HG03460 (cell line): ENCODE data around the gene CARD11.

Experiments used
- ATAC-seq: cut with Tn5 transposase; IDR thresholded peaks from one replicate; pipeline ENCODE4 v1.9.1; 2021; ENCODE audit not compliant: unreplicated experiment

CARD11 gene

GRCh38 chr7:3043544-3044371 lies at the start of gene CARD11:
TSS of gene CARD11 (minus strand) at chr7:3043867. CDS start at chr7:2958506, 85,361 bp downstream.
- ATAC-seq = peak; percentile 31

GRCh38 chr7:3092468-3092867 lies 48.8 kb upstream of the CARD11 start:
- ATAC-seq = peak; percentile 78

GRCh38 chr7:3091631-3092030 lies 48.0 kb upstream of the CARD11 start:
- ATAC-seq = no peak

DNA sequence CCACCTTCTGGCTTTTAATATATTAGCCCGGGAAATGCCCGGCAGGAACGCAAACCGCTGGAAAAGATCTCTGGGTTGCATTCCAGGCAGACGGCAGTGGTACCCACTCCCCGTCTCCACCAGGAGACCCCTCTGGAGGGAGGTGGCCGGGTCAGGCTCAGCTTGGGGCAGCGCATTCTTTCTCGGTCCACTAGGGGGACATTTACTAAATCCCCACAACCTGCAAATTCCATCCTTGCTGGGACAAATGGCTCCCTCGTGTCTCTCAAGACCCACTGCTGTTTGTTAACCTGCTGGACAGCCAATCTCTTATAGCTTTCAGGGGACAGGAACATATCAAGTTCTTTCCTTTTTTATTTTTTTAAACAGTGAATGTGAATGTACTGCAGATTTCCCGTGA lies 45.8 kb upstream of the CARD11 start:
- ATAC-seq = no peak

GRCh38 chr7:3087243-3087755 lies 43.6 kb upstream of the CARD11 start:
- ATAC-seq = no peak

DNA sequence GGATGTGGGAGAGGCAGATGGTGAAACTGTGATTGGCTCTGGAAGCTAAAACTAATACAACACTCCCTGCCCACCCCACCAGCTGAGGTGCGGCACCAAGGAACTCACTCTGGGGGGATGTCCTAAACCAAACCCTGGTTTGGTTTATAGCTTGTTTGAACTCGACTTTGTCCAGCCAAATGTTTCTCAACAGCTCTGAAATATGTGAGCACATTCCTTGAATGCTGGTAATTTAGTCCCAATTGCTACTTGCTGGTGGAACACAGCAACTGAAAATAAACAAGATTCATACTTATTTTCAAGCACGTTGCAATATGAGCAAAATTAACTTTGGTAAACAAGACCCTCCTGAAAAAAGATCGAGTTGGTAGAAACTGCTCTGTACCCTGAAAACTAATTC lies 39.7 kb upstream of the CARD11 start:
- no peak for ATAC-seq

DNA sequence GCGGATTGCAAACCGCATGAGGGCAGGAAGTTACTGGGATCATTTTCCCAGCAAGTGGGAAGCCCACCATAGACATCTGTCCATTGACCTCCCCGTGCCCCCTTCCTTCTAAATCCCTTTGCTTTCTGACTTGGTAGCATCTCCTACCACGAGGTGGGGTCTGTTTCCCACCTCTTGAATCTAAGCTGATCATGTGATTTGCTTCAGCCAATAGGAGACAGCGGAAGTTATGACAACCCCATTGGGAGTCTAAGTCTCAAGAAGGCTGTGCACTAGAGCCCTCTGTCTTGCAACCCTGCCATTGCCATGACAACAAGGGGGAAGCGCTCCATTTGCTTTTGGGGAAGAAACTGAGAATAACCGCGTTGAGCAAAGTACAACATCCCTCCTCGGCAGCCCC lies 39.2 kb upstream of the CARD11 start:
- no peak for ATAC-seq

- no peak for ATAC-seq
Observed at GRCh38 chr7:3082386-3082785, 38.7 kb upstream of the CARD11 start.

DNA sequence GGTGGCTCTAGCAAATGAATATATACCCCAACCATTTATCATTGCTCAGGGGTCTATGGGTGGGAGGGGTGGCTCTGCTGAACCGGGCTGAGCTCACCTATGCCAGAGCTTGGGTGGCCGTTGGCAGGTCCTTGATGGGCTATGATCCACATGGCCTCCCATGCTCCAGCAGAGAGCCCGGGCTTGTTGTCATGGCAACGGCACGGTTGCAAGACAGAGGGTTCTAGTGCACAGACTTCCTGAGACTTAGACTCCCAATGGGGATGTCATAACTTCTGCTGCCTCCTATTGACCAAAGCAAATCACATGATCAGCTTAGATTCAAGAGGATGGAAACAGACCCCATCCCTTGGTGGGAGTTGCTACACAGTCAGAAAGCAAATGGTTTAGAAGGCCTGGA lies 36.4 kb upstream of the CARD11 start:
- ATAC-seq = no peak

DNA sequence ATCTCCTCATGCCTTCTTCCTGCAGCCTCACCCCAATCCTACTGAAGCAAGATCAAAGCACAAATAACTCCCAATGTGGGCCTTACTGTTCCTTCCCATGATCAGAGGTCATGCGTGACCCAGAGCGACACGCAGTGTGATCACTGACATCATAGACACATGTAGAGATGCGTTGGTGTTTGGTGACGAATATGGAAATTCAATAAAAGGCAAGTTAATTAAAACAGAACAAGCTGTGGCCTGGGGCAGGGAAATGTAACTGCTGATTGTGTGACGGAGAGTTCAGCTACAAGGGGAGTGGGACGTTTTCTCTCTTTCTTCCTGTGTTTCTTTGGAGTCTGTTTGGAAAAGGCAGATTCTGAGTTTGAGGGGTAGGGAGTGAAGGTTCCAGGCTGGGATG lies 34.8 kb upstream of the CARD11 start:
- ATAC-seq = no peak

- ATAC-seq = no peak
Observed at GRCh38 chr7:3076700-3077099, 33.0 kb upstream of the CARD11 start.

- no peak for ATAC-seq
Observed at GRCh38 chr7:3076163-3076562, 32.5 kb upstream of the CARD11 start.

- no peak for ATAC-seq
Observed at GRCh38 chr7:3075441-3075840, 31.8 kb upstream of the CARD11 start.

DNA sequence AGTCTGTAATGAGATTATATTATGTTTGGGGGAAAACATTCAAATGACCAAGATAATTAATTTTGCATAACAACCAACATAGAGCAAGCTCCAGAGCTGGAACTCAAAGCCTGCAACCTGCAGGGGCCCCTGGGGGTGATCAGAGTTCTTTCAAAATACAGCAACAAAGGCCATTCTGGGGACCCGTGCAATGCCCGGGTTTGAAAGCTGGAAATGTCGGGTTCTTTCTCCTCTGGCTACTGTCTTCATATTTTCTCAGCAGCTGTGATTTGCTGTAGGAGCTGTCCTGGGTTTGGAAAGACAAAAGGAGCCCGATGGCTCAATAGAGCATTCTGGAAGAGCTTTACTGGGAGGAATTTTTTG lies 30.8 kb upstream of the CARD11 start:
- no peak for ATAC-seq

DNA sequence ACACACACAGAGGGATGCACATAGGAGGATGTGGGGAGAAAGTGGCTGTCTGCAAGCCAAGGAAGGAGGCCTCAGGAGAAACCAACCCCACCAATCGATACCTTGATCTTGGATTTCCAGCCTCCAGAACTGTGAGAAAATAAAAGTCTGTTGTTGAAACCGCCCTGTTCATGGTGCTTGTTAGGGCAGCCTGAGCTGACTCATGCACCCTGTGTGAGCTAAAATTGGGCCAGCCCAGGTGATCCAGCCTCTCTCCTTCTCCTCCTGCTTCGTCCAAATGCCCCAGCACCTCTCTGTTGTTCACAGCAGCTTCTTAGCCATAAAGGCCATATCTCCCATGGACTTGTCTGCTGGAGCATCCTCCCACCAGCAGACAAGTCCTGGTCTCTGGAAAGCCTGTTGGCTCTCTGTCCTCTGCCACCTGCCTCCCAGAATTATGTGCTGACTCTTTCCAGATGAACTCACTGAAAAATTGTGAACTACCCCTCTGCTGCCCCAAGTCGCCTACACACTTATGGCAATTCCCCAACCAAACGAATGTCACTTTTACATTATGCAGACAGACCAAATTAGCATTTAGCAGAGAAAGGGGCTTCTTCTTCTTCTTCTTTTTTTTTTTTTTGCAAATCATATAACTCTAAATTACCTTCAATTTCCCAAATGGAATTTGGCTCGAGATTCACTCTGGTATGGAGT lies 30.2 kb upstream of the CARD11 start:
- no peak for ATAC-seq

GRCh38 chr7:3070908-3071307 lies 27.2 kb upstream of the CARD11 start:
- ATAC-seq = no peak

GRCh38 chr7:3069771-3070449 lies 26.2 kb upstream of the CARD11 start:
- ATAC-seq = no peak

GRCh38 chr7:3068530-3068929 lies 24.9 kb upstream of the CARD11 start:
- ATAC-seq = no peak

DNA sequence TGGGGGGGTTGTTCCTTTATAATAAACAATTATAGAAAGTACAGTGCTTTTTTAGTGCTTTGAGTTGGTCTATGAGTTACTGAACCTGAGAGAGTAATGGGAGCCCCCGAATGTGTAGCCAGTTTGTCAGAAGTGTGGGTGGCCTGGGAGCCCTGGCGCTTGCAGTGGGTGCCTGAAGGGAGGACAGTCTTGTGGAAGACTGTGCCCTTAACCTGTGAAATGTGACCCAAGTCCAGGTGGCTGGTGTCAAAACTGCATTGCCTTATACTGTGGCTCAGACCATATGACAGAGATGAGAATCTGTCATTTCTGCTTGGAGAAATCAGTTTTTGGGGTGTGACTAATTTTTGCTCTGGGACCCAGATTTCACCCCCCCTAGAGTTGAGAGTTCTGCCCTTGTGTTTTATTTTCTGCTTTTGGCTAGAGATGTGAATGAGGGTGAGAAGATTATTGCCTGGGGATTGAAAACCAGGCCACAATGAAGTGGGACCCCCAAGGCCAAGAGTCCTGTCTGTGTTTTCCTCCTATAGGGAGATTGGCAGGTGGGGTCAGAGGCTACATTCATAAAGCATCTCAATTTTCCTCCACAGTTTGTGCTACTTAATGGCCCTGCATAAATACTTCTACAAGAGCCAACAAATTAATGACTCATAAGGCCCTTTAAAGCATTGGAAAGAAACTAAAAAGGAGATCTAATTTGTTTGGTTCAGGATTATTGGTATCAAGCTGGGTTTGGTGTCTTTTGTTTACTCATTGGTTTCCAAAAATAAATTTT lies 24.1 kb upstream of the CARD11 start:
- no peak for ATAC-seq

DNA sequence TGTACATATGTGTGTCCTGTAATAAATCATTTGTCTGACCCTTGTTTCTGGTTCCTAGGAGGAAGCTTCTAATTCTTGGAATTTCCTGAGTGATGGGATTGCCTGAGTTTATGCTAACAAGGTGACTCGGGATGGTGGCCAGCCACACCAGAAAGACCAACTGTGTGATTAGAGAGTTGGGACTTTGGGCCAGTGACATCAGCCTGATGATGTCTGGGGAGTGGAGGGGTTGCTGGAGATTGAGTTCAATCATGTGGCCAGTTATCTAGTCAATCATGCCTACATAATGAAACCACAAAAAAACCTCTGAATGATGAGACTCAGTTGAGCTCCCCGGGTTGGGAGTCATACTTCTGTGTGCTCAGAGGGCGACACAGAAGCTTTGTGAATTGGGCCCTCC lies 23.5 kb upstream of the CARD11 start:
- no peak for ATAC-seq

- ATAC-seq = no peak
Observed at GRCh38 chr7:3066506-3066905, 22.8 kb upstream of the CARD11 start.
